OCI-LY1 (cell line): ENCODE results near the gene PRIM1.

Source experiments
- CTCF ChIP-seq: fragments of 200-600 bp; sonication (generic), shearing (Covaris generic); IDR thresholded peaks from 2 replicates; pipeline ENCODE4 v1.5.1; 2017; ENCODE audit warnings: mild to moderate bottlenecking, antibody characterized with exemption, low read length, moderate library complexity, mixed read lengths
- EZH2 ChIP-seq: fragments of 200-600 bp; sonication (generic), shearing (Covaris generic); IDR thresholded peaks from 2 replicates; pipeline ENCODE4 v1.8.0; 2017; ENCODE audit warnings: borderline replicate concordance, mixed run types, mild to moderate bottlenecking, antibody characterized with exemption, low read length, moderate library complexity, mixed read lengths

- TF ChIP-seq CTCF (no peak), EZH2 (no peak)
Measured at GRCh38 chr12:56723352-56723751, 28.8 kb downstream of the PRIM1 start.
